ENCODE measurements around the gene AHRR.

Gene AHRR

DNA sequence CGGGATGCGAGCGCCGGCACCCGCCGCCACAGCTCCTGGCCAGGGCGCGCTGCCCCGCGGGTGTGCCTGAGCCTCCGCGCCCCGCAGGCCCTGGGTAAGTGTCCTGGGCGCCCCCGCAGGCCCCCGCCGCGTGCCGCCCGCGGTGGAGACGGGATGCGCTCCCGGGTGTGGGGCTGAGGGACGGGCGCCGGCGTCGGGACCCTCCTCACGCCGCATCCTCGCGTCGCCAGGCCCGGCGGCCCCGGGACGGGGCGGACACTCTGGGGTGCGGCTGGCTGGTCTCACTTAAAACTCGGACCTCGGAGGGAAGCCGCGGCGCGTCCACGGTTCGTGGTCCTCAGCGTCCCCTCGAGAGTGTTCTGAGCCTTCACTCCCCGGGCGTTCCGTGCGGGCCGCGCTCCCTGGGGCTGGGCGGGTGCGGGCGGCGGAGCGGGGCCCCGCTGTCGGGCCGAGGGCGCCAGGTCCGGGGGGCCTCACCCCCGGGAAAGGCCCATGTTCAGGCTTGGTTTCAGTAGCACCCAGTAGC is 275 bp downstream of the AHRR start:
- no peak for DNase-seq

DNA sequence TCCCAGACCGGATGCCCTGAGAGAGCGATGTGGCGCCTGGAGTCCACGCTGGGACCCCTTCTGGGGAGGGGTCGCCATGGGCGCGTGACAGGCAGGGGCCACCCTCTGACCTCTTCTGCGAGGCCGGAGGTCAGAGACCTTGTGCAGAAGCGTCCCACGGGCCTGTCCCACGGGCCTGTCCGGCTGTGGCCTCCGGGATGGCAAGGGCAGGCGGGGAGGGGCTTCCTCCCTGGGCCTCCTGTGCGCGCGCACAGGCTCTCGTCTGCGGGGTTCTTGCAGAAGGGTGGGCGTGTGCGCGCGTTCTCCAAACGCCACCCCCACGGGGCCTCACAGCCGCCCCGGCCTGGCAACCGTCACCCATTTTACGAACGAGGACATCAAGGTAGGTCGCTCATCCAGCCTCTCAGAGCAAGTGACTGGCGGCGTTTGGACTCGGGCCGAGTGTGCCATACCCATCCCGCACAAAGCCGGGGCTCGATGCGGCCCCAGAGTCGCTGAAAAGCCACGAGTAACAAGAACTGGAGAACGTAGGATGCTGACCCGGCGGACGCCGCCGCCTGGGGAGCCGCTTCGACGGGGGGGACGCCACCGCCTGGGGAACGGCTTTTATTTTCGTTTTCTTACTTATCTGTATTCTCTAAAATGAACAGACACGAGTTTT is 897 bp downstream of the AHRR start:
- DNase-seq = no peak

DNA sequence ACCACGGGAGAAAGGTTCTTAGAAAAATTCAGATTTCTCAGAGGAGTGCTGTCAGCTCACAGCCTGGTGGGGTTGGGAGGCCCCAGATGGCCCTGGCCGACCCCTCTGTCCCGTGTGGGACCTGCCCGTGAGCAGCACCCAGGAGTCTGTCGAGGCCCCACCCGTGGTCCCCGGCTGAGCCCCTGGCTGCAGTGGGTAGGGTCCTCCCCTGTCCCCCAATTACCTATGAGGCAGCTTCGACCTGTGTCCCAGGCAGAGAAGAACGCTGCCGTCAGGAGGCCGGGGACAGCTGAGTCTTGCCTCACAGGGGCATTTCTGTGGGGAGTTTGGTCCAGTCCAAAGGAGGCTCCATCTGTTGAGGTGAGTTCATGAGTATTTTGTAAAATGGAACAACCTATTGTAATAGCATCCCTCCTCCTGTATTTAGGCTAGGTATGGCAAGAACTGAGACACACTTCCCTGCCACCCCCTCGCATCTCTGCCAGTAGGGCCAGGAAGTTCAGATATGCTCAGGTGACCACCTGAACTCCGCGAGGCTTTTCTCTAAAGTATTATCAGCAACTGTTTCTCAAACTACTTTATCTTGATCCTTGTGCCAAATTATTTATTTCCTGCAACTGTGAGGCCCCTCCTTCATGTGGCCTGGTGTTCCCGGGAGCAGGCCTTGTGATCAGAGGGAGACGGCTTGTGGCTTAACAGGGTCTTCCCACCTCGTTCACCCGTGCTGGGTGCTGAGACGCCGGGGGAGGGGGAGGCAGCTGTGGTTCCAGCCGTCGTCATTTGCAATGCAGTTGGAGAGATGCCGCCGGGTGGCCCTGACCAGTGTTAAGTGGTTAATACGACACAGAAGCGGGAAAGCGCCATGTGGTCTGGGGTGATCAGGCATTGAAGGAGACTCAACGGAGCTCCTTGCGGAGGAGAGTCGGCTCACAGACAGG is 1.7 kb downstream of the AHRR start:
- DNase-seq = peak; percentile 61

DNA sequence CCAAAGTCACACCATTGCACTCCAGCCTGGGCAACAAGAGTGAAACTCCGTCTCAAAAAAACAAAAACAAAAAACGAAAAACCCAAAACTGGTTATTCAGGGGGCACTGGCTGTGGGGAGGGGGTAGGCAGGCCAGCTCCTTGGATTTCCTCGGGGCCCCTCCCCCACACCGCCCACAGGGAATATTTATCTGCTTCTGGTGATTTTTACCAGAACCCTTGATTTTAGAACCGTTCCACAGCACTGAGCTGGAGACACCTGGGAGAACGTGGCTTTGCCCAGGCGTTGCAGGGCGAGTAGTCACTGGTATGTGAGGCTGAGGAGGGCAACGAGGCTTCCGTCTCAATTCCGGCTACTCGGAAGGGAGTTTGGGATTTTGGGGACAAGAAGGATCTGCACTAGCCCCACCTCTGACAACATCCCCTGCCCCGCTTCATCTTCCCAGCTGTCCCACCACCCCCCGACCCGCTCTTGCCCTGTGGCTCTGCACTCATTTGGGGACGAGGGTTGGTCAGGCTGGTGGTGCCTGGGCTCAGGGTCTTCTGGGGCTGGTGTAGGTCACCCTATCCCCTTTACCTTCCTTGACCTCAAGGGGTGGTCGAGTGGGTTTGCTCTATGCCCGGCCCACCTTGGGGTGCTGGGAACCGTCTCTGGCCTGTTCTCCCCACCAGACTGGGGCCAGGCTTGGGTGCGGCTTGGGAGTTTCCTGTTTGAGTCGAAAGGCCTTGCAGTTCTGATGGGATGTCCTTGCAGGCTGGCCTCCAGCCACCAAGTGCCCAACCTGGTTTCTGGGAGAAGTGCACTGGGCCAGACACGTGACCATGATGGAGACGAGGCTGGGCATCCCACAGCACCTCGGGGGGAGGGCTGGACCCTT is 3.5 kb downstream of the AHRR start:
- DNase-seq = no peak

DNA sequence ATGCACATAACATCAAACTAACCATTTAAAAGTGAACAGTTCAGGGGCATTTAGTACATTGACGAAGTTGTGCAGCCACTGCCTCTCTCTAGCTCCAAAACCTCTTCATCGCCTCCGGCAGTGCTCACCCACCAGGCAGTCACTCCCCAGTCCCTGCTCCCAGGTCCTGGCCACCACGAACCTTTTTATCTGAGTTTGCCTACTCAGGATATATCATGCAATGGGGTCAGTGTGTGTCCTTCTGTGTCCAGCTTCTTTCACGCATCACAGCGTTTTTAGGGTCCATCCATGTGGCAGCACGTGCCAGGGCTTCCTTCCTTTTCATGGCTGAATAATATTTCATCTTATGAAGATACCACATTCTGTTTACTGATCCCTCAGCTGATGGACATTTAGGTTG is 4.6 kb downstream of the AHRR start:
- DNase-seq = no peak

DNA sequence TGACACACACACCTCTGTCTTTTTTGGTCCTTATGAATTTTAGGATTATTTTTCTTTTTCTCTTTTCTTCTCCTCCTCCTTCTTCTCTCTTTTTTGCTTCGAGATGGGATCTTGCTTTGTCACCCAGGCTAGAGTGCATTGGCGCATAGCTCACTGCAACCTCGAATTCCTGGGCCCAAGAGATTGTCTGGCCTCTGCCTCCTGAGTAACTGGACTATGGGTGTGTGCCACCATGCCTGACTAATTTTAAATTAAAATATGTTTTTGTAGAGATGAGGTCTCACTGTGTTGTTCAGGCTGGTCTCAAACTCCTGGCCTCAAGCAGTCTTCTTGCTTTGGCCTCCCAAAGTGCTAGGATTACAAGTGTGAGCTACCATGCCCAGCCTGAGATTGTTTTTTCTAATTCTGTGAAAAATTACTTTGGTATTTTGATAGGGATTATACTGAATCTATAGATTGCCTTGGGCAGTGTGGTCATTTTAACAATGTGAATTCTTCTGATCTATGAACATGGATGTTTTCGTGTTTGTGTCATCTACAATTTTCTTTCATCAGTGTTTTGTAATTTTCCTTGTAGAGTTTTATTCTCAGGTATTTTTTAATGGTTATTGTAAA is 7.7 kb downstream of the AHRR start:
- no peak for DNase-seq

DNA sequence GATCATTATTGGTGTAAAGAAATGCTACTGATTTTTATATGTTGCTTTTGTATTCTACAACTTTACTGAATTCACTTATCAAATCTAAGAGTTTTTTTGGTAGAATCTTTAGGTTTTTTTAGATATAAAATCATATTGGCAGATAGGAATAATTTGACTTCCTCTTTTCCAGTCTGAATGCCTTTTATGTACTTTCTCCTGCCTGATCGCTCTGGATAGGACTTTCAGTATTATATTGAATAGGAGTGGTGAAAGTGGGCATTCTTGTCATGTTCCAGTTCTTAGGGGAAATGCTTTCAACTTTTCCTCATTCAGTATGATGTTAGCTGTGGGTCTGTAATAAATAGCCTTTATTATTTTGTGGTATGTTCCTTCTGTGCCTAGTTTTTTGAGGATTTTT is 8.3 kb downstream of the AHRR start:
- DNase-seq = no peak

DNA sequence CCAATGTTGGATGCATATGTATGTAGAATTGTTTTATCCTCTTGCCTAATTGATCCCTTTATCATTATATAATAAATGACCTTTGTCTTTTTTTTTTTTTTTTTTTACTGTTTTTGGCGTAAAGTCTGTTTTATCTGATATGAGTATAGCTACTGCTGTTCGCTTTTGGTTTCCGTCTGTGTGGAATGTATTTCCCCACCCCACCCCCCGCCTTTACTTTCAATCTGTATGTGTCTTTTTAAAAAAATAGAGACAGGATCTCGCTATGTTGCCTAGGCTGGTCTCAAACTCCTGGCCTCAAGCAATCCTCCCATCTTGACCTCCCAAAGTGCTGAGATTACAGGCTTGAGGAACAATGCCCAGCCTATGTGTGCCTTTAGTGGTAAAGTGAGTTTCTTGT is 11.3 kb downstream of the AHRR start:
- DNase-seq = no peak

DNA sequence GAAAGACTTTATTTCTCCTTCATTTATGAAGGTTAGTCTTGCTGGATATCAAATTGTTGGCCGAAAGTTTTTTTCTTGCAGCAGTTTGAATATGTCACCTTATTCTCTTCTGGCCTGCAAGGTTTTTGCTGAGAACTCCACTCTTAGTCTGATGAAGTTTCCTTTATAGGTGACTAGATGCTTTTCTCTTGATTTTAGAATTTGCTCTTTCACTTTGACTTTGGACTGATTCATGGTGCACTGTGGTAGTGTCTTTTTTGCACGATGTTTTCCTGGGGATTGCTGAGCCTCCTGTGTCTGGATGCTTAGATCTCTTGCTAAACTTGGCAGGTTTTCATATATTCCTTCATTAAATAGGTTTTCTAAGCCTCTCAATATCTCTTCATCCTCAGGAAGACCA is 12.4 kb downstream of the AHRR start:
- no peak for DNase-seq

DNA sequence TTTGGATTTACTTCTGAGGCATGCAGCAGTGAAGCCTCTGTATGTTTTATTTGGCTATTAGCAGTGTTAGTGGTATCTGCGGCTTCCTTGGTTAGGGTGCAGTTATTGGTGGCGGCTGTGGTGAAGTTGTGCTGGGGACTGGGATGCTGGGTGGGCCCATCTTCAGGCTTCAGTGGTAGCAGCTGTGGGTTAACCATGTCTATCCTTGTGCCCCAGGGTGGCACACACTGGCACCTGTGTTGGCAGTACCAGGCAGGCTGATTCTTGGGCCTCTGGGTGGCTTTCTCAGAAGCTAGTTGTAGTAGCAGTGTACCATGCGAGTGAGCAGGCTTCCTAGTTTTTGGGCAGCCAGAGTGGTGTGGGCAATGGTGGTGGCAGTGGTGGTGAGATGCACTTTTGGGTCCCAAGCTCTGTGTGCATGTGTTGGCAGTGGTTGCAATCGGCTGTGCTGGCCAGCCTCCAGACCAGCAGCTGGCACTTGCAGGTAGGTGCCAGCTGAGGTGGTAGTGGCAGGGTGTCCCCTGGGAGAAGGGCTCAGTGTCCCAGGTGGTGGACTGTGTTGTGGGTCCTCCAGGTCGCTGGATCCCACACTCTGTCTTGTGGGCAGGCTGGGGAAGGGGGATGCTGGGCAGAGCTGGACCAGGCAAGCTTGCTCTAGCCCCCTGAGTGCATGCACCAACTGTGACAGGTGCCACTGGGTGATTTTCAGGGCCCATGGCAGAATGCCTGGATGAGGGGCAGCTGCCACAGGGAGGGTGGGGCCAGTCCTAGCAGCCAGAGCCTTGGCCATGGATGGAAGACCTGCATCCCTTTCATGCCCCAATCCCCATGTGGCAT is 13.6 kb downstream of the AHRR start:
- DNase-seq = no peak

DNA sequence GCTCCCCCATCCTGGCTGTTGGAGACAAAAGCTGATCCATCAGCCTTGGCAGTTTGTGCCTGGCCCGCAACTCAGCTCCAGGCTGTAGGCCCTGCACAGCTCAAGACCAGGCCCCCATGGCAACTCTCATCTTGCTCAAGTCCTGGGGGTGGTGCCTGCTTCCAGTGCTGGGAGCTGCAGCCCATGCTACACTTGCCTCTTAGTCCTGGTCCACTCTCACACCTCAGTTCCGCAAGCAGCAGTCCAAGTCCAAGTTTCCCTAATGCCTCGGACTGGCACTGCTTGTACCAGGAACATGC is 14.2 kb downstream of the AHRR start:
- DNase-seq = no peak

DNA sequence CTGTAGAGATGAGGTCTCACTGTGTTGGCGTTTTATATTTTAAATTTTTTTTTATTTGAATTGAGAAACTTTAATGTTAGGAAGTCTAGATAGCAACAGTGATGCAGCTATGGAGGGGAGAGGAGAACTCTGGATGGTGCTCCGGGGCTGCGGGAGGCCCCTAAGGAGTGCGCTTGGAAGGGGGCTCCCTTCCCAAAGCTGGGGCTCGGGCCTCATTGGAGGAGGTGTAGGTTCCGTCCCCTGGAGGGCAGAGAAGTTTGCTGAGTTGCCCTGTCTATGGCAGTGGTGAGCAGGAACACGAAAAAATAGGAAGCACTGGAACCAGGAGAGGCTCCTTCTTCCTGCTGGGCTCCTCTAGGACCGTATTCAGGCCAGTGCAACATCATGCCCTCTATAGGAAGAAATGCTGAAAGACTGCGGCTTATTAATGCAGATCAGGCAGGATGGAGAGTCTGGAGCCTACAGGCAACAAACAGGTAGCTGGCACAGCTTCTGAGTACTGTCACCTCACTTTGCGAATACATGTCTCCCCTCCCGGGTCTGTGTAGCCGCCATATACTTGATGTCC is 16.1 kb downstream of the AHRR start:
- peak; percentile 28 for DNase-seq

DNA sequence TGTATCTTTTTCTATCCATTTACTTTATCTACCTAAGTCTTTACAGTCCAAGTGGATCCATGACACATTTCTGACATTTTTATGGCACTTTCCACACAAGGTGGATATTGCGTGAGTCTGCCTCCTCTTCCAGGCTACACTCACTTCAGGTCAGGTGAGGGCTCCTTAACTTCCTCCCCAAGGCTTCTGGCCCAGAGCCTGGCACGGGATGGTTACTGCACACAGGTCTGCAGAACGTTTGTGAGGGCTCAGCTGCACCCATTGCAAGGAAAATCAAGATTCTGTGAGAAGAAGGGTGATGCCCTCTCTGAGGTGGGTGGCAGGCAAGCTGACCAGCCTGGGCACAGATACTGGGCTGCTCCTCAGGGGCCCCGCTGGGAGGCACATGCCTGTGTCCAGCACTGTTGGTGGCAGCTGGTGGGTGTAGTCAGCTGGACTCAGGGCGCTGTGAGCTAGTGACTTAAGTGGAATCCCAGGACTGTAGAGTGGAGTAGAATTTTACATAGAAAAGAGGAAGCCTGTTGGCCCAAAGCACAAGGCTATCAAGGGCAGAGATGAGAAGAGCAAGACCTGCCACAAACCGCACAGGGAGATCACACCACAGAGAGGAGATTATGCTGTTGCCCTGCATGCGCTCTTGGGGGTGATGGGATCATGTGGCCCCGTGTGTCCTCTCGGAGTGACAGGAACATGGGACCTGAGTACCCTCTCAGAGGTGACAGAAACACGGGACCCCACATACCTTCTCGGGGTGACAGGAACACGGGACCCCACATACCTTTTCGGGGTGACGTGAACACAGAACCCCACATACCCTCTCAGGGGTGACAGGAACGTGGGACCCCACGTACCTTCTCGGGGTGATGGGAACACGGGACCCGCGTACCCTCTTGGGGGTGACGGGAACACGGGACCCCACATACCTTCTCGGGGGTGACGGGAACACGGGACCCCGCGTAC is 21.3 kb downstream of the AHRR start:
- DNase-seq = no peak

DNA sequence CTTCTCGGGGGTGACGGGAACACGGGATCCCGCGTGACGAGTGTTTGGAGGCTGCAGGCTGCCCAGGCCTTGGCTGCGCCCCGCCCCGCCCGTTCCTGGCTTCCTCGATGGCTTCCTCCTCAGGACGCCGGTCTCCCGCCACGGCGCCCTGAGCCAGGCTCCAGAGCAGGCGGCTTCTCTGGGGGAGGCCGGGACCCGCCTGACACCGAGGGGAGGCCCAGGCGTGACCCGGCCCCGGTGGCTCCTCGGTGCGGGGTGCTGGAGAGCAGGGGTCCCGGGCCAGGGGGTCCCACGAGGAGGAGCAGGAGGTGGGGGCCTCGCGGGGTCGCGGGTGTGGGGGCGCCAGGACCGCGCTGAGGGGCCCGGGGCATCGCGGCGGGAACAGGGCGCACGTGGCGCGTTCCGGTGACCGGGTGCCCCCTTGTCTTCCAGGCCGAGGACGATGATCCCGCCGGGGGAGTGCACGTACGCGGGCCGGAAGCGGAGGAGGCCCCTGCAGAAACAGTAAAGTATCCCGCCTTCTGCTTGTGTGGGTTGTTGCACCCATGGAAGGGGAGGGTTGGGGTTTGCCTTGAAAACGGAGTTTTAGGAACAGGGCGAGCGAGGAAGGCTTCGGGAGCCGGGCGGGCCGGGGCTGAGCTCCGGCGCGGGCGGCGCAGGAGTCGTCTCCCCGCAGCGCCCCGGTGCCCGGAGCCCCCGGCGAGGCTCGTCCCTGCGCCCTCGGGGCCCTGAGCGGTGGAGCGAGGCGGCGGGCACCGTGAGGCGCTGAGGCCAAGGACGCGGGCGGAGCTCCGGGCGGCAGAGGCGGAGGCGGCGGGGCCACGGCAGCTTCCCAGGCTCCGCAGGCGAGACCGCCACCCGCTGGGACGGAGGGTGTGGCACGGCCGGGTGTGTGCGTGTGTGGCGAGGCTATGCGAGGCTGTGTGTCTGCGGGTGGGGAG is 22.2 kb downstream of the AHRR start:
- no peak for DNase-seq

DNA sequence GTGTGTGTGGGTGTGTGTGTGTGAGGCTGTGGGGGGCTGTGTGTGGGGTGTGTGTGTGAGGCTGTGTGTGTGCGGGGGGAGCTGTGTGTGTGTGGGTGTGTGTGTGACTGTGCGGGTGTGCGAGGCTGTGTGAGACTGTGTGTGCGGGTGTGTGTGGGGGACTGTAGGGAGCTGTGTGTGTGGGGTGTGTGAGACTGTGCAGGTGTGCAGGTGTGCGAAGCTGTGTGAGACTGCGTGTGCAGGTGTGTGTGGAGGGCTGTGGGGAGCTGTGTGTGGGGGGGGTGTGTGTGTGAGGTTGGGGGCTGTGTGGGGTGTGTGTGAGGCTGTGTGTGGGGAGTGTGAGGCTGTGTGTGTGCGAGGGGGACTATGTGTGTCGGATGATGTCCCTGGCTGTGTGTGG is 23.2 kb downstream of the AHRR start:
- no peak for DNase-seq

DNA sequence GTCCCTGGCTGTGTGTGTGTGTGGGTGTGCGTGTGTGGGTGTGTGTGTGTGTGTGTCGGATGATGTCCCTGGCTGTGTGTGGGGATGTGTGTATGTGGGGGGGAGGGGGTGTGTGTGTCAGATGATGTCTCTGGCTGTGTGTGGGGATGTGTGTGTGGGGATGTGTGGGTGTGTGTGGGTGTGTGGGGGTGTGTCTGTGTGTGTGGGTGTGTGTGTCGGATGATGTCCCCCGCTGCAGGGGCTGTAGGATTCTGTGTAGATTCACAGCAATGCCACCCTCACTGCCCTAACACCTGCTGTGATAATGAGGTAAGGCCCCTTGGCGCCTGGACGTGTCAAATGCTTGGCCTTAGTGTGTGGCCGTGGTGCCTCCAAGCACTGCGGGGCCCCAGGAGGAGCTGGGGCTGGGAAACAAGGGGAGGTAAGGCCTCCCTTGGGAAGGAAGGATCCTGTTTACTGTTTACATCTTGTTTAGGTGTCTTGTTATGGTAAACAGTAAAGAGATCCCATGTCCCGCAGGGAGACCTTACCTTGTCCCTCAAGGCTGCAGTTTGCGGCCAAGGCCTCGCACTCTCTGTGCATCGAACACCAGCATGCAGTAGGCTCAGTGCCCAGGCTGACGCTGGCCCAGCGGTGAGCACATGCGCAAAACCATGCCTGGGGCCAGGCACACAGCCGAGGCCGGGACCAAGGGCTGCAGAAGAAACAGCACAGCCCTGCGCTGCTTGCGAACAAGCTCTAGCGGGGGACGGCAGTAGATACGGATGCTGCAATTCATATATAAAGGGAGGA is 24.1 kb downstream of the AHRR start:
- DNase-seq = no peak

DNA sequence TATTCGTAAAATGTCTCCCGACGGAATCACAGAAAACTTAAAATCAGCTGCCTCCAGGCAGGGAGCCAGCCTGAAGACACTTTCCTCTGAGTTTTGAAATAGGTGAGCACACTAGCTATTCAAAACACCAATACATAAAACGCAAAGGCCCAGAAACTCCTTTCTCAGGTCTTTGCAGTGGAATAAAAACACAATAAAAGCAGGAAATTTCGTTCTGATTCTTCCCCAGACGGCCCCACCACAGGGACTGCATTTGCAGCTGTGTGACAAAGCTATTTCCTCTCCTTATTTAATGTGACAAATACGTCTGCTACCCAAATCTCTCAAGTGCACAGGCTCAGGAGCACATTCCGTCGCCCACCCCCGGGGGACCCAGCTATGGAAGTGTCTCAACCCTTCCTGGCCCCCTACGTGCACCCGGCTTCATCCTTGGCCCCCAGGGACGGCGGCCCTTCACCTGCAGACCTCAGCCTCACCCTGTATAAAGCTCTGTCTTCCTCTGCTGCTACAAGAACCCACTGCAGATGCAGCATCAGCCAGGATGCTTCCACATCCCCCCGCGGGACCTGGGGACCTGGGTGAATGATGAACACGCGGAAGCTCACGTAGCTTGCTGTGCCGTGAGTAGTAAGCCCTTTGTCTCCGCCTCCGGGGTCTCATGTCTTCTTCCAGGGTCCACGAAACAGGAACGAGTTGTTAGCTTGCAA is 24.9 kb downstream of the AHRR start:
- no peak for DNase-seq
